HG02610 (cell line): ENCODE results near the gene CELF4.

ENCODE experiments used
- ATAC-seq: cut with Tn5 transposase; IDR thresholded peaks from one replicate; pipeline ENCODE4 v1.9.1; 2021; ENCODE audit warnings: mild to moderate bottlenecking, moderate library complexity; ENCODE audit not compliant: unreplicated experiment

CELF4 gene

GRCh38 chr18:37565101-37565976 lies at the start of gene CELF4:
Gene CELF4, minus strand, starts transcription at chr18:37565798.
- ATAC-seq, result no peak

- no peak for ATAC-seq
These were observed 47.6 kb upstream of the CELF4 start for GRCh38 chr18:37613253-37613565.

GRCh38 chr18:37612524-37613252 lies 47.1 kb upstream of the CELF4 start:
- ATAC-seq, result no peak

GRCh38 chr18:37611614-37612279 lies 46.1 kb upstream of the CELF4 start:
- ATAC-seq, result no peak

- ATAC-seq, result no peak
These were observed 43.3 kb upstream of the CELF4 start for GRCh38 chr18:37608876-37609275.

- ATAC-seq, result no peak
These were observed 41.7 kb upstream of the CELF4 start for GRCh38 chr18:37607281-37607680.

GRCh38 chr18:37604032-37604431 lies 38.4 kb upstream of the CELF4 start:
- no peak for ATAC-seq

- ATAC-seq, result no peak
These were observed 33.6 kb upstream of the CELF4 start for GRCh38 chr18:37598966-37599896.

- ATAC-seq, result no peak
These were observed 32.8 kb upstream of the CELF4 start for GRCh38 chr18:37598396-37598795.

GRCh38 chr18:37590346-37590745 lies 24.7 kb upstream of the CELF4 start:
- no peak for ATAC-seq

- ATAC-seq, result no peak
These were observed 22.7 kb upstream of the CELF4 start for GRCh38 chr18:37588289-37588688.

GRCh38 chr18:37586656-37587225 lies 21.1 kb upstream of the CELF4 start:
- no peak for ATAC-seq

- ATAC-seq, result no peak
These were observed 19.5 kb upstream of the CELF4 start for GRCh38 chr18:37584952-37585695.

- ATAC-seq, result no peak
These were observed 18.6 kb upstream of the CELF4 start for GRCh38 chr18:37584217-37584616.

- no peak for ATAC-seq
These were observed 16.7 kb upstream of the CELF4 start for GRCh38 chr18:37582261-37582660.

- peak; percentile 59 for ATAC-seq
These were observed 13.4 kb upstream of the CELF4 start for GRCh38 chr18:37578886-37579513.

- ATAC-seq, result no peak
These were observed 12.6 kb upstream of the CELF4 start for GRCh38 chr18:37578182-37578678.

- ATAC-seq, result no peak
These were observed 11.5 kb upstream of the CELF4 start for GRCh38 chr18:37577051-37577611.

GRCh38 chr18:37575646-37576045 lies 10.0 kb upstream of the CELF4 start:
- no peak for ATAC-seq
